GM21528 (cell line): ENCODE results near the gene CALML3.
"Not testable (repeated sequence)": the region's sequence is repeated elsewhere in the genome, so short reads cannot be mapped to it uniquely, and the experiment has no call there.

ENCODE experiments used
- ATAC-seq: cut with Tn5 transposase; IDR thresholded peaks from one replicate; pipeline ENCODE4 v1.9.1; 2021; ENCODE audit warnings: mild to moderate bottlenecking, moderate library complexity; ENCODE audit not compliant: unreplicated experiment, low FRiP score

CALML3 gene

GRCh38 chr10:5524641-5525560, at the start of gene CALML3:
CALML3 (plus strand) TSS chr10:5524961; CDS start chr10:5525086, 125 bp downstream.
- no peak for ATAC-seq

DNA sequence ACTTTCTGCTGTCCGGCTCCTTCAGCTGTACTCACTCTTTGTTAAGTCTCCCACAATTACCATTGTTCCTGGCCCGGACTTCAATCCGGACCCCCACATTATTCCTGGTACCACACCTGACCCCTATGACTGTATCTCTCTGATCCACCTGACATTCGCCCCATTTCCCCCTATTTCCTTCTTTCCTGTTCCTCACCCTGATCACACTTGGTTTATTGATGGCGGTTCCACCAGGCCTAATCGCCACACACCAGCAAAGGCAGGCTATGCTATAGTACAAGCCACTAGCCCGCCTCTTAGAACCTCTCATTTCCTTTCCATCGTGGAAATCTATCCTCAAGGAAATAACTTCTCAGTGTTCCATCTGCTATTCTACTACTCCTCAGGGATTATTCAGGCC, 49.7 kb upstream of the CALML3 start:
- ATAC-seq = not testable (repeated sequence)

GRCh38 chr10:5475974-5476807, 48.6 kb upstream of the CALML3 start:
- ATAC-seq = not testable (repeated sequence)

GRCh38 chr10:5476918-5477525, 47.7 kb upstream of the CALML3 start:
- ATAC-seq = no peak

DNA sequence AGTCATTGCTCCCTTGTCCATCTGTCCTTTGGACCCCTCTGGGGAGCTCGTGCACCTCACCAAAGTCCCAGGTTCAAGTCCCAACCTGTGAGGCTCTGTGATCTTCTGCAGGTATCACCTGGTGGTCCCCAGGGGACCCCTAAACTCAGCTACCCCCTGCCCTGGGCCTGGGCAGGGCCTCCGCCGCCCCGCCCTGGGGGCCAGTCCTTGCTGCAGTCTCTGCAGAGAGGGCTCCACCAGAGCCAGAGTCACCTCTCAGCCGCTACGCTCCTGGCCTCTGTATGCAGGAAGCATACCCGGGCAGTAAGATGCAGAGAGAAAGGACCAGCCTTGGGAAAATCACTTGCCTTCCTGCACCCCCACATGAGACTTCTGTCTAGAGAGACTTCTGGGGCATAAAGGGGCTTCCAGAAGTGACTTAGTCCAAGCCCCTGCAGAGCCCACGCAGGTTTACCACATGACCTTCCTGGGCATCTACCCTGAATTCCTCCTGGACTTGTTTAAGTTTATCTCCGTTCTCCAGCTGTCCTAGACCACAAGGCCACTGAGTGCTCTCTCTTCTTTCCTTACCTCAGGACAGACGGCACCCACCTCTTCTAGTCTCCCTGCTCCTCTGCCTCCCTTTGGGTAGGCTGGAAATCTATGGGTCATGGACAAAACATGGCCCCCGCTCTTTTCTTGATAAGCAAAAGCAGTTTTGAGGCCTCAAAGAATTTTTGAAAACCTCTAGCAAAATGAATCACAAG, 46.6 kb upstream of the CALML3 start:
- ATAC-seq = no peak

DNA sequence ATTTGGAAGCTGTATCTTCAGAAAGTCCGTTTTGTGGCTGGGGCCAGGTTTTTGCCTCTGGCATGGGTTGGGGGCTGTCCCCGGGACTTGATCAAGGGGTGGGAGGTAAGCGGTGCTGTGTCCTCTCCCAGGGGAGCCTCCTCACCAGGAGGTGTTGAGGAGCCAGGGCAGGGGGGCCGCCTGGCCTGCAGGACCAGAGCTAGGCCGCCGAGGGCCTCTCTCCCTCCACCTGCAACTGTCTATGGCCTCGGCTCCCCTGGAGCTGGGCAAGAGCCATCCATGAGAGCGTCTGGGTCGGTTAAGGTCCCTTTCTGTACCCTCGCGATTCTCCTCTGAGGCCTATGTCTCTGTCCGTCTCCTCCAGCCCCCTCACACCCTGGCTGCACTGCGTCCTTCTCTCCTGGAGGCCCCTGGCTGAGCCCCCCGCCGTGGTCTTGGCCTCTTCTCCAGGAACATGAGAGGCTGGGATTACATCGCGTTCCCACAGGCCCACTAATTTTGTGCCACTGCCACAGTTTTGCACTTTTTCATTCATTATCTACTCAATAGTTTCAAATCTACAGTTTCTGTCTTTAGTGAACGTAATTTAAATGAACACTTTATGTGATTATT, 46.0 kb upstream of the CALML3 start:
- ATAC-seq = no peak

DNA sequence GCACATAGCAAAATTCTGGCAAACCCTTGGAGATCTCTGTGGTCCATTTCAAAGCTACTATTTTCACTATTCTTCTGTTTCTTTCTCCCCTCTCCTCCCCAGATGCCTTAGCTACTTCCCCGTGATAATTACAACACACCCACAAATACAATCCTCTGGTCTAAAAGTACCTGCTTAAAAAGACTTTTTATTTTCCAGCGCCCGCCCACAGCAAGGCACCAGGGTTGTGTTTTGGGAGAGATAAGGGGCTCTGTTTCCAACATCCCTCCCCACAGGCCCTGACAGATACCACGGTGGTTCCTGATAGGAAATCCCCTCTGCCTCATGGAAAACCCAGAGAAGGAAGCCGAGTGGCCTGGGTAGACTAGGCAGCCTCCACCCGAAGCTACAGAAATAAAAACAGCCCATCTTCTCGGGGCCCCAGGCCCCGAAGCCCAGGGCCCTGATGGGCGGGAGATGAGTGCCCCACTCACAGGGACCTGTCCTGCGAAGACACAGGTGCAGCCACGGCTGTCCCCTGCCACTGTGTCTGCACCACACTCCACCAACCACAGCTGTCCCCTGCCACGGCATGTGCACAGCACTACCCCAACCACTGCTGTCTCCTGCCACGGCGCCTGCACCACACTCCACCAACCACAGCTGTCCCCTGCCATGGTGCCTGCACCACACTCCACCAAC, 45.1 kb upstream of the CALML3 start:
- no peak for ATAC-seq

DNA sequence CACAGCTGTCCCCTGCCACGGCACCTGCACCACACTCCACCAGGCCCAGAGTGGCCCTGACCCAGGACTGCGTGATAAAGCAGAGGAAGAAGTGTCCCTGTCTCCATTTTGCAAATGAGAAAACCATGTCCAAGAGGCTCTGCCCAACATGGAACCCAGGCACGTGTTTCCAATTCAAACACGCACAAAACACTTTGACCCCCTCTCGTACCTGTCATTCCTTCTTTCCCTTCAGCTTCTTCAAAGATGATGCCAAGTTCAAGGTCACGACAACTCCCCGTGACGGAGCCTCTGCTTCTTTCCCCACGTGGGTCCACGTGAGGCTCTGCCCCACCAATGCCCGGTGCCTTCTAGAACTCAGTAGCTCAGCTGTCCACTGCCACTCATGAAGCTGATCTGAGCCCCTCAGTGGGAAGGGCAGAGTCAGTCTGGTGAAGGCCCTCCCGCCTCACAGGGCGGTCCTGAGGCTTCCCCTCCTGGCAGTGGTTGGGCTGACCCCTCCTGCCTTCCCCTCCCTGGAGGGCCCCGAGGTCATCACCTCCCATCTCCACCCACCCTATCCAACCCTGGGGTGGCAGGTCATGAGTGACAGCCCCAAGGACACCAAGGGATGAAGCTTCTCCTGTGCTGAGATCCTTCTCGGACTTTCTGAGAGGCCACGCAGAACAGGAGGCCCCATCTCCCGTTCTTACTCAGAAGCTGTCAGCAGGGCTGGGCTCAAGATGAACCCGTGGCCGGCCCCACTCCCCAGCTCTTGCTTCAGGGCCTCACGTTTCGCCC, 44.4 kb upstream of the CALML3 start:
- no peak for ATAC-seq

- no peak for ATAC-seq
Observed at GRCh38 chr10:5481121-5481520, 43.6 kb upstream of the CALML3 start.

DNA sequence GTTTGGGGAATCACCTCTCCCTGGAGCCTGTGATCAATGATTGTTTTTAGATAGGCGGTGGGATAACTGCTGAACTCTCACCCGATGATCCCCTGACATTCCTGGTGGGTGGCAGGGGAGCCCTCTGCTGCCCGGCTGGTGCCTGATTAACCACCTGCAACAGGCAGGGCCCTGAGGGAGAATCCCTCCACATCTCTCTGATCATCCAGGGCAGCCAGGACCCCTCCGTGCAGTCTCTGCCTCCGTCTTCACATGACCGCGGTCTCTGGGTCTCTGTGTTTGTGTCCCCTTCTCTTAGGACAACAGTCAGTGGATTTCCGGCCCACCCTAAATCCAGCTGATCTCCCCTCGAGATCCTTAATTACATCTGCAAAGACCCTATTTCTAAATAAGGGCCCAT, 42.7 kb upstream of the CALML3 start:
- no peak for ATAC-seq

DNA sequence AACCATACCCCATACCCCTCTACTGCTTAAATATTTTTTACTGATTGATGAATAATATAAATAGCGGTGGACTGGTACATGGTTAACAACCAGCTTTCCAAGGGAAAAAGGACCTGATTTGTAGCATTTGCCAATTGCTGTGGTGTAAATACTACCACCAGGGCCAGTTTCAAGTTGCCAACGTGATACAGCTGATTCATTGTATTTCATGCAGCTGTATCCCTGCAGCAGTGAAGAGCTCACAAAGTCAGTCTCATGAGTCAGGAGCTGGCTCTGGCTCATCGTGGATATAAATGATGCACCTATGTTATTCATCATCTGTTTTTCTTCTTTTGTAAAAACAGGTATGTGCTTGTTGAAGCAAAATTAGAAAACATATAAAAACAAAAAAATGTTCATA, 40.6 kb upstream of the CALML3 start:
- no peak for ATAC-seq

- ATAC-seq = no peak
Observed at GRCh38 chr10:5485290-5485689, 39.5 kb upstream of the CALML3 start.

DNA sequence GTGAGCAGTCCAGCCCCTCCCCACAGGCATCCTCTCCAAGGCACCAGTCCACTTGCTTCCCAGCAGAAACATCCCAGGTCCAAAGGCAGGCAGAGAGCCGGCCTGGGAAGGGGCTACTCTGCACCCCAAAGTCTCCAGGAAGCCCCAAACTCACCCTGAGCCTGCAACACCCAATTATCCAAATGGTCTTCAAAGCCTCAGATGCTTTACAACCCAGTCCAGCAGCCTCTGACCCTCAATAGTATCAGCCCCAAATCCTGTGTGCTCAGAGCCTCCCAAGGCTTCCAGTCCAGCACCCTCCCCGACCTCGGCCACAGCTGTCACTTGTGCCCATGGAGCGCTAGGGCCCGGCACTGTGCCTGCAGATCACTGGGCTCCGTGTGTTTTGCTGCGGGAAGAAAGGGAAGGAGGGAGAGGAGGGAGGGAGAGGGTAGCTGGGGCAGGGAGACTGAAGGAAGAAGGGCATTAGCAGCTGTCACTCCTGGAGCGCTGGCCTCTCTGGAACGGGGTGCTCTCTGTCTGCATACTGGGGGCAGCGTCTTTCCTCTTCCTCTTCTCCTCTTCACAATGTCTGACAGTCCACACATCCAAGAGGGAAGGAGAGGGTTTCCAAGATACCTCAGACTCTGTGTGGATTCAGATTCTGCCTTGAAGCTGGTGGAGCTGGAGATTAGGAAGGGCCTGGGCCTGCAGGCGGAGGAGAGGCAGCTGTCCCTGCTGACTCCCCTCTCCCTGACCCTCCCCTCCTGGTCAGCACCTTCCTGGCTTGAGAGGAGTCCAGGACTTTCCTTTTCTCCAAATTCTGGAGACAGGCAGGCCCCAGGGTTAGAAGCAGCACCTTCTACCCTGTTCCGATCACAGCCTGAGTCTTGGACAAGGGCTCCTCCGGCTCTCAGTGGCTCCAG, 38.6 kb upstream of the CALML3 start:
- no peak for ATAC-seq

GRCh38 chr10:5486853-5487235, 37.9 kb upstream of the CALML3 start:
- no peak for ATAC-seq

GRCh38 chr10:5488272-5489161, 36.2 kb upstream of the CALML3 start:
- ATAC-seq = no peak

GRCh38 chr10:5490032-5490431, 34.7 kb upstream of the CALML3 start:
- no peak for ATAC-seq
